ENCODE measurements around the gene SRRD.

DNA sequence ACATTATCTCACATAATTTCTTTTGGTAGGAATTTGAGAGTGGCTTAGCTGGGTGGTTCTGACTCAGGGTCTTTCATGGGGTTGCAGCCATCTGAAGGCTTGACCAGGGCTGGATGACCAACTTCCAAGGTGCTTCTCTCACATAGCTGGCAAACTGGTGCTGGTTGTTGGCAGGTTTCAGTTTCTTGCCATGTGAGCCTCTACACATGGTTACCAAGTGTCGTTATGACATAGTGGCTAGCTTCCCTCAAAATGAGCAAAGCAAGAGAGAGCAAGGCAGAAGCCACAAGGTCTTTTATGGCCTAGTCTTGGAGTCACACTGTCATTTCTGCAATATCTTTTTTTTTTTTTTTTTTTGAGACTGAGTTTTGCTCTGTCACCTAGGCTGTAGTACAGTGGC, 32.8 kb downstream of the SRRD start:
- TF ChIP-seq, protein P1, sequence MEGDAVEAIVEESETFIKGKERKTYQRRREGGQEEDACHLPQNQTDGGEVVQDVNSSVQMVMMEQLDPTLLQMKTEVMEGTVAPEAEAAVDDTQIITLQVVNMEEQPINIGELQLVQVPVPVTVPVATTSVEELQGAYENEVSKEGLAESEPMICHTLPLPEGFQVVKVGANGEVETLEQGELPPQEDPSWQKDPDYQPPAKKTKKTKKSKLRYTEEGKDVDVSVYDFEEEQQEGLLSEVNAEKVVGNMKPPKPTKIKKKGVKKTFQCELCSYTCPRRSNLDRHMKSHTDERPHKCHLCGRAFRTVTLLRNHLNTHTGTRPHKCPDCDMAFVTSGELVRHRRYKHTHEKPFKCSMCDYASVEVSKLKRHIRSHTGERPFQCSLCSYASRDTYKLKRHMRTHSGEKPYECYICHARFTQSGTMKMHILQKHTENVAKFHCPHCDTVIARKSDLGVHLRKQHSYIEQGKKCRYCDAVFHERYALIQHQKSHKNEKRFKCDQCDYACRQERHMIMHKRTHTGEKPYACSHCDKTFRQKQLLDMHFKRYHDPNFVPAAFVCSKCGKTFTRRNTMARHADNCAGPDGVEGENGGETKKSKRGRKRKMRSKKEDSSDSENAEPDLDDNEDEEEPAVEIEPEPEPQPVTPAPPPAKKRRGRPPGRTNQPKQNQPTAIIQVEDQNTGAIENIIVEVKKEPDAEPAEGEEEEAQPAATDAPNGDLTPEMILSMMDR (IDR thresholded peaks at IDR 0.05), result no peak
- TF ChIP-seq POLR2A (IDR thresholded peaks at IDR 0.05), result no peak
